KMS-11 (cell line): ENCODE results near the gene PCYT1A.
"Not testable (repeated sequence)": the region's sequence is repeated elsewhere in the genome, so short reads cannot be mapped to it uniquely, and the experiment has no call there.

Experiments
- H2AFZ ChIP-seq: fragments of 200-600 bp; sonication (generic); 2 replicates; pipeline ENCODE4 v1.6.1; 2016; ENCODE audit warnings: antibody characterized with exemption, mixed run types, low read depth
- H3K27ac ChIP-seq: fragments of 200-600 bp; sonication (generic); 2 replicates; pipeline ENCODE4 v1.6.1; 2016; ENCODE audit warnings: mild to moderate bottlenecking, mixed run types
- H3K27me3 ChIP-seq: fragments of 200-600 bp; sonication (generic); 2 replicates; pipeline ENCODE4 v1.6.1; 2017; ENCODE audit warnings: mild to moderate bottlenecking, low read depth, mixed run types, moderate library complexity; ENCODE audit not compliant: insufficient read depth
- H3K36me3 ChIP-seq: fragments of 200-600 bp; sonication (generic); 2 replicates; pipeline ENCODE4 v1.6.1; 2017; ENCODE audit warnings: mild to moderate bottlenecking, mixed run types; ENCODE audit not compliant: insufficient read depth
- H3K4me1 ChIP-seq: fragments of 200-600 bp; sonication (generic); 2 replicates; pipeline ENCODE4 v1.6.1; 2016; ENCODE audit warnings: mild to moderate bottlenecking, low read depth, mixed run types; ENCODE audit not compliant: poor library complexity, severe bottlenecking
- H3K4me2 ChIP-seq: fragments of 200-600 bp; sonication (generic); 2 replicates; pipeline ENCODE4 v1.7.0; 2016; ENCODE audit warnings: mild to moderate bottlenecking, mixed run types
- H3K4me3 ChIP-seq: fragments of 200-600 bp; sonication (generic); IDR thresholded peaks from 2 replicates; pipeline ENCODE4 v1.6.1; 2017; ENCODE audit warnings: low read depth, low read length, mixed read lengths; ENCODE audit not compliant: insufficient read depth
- H3K79me2 ChIP-seq: fragments of 200-600 bp; sonication (generic); 2 replicates; pipeline ENCODE4 v1.6.1; 2016; ENCODE audit warnings: low read depth, mixed run types; ENCODE audit not compliant: insufficient read depth
- H3K9ac ChIP-seq: fragments of 200-600 bp; sonication (generic); 2 replicates; pipeline ENCODE4 v1.6.1; 2016; ENCODE audit warnings: mild to moderate bottlenecking, mixed run types
- H4K20me1 ChIP-seq: fragments of 200-600 bp; sonication (generic); 2 replicates; pipeline ENCODE4 v1.6.1; 2016; ENCODE audit warnings: mild to moderate bottlenecking, mixed run types; ENCODE audit not compliant: insufficient read depth
- TF ChIP-seq, protein P1 (sequence below): fragments of 200-600 bp; sonication (generic); conservative IDR thresholded peaks from 2 replicates; pipeline ENCODE4 v1.6.1; 2017; ENCODE audit warnings: low read depth, mild to moderate bottlenecking, antibody characterized with exemption, low read length, moderate library complexity, mixed read lengths

Gene PCYT1A

DNA sequence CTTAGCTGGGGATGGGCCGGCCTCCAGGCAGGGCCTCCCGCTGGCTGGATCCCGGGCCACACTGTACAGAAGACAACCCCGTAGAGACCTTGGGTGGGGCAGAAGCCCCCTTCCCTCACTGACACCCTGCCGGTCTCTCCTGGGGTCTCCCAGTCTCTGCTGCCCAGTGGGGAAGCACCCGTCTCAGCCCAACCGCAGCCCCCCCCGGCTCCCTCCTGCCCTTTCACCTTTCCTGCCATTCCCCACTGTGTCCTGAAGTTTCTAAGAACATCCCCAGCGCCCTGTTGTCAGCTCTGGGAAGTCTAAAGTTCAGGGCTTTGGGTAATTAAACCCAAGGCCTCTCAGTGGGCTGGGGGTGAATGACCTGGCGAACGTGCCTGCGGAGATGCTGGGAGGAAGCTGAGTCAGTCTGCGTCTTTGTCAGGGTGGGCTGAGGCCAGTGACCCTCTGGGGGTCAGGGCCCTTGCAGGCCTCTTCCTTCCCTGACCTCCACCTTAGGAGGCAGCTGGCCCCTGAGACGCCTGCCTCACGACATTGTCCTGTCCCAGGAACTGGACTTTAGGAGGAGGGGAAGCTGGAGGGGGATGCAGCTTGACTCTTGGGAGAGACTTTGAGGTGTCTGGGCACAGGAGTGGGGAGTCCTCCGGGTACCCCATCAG lies 72.6 kb downstream of the PCYT1A start:
- H2AFZ ChIP-seq, result no peak overlapping the region
- H3K79me2 ChIP-seq, result no peaks in the 10 kb centered on the region
- no peaks in the 10 kb centered on the region for H4K20me1 ChIP-seq
- no peak overlapping the region for H3K4me2 ChIP-seq
- no peaks in the 10 kb centered on the region for H3K36me3 ChIP-seq
- H3K4me3 ChIP-seq, result no peak overlapping the region
- H3K27ac ChIP-seq, result no peak overlapping the region
- H3K27me3 ChIP-seq, result no peaks in the 10 kb centered on the region; the same call in 1 of the 2 replicates
- TF ChIP-seq, protein P1, sequence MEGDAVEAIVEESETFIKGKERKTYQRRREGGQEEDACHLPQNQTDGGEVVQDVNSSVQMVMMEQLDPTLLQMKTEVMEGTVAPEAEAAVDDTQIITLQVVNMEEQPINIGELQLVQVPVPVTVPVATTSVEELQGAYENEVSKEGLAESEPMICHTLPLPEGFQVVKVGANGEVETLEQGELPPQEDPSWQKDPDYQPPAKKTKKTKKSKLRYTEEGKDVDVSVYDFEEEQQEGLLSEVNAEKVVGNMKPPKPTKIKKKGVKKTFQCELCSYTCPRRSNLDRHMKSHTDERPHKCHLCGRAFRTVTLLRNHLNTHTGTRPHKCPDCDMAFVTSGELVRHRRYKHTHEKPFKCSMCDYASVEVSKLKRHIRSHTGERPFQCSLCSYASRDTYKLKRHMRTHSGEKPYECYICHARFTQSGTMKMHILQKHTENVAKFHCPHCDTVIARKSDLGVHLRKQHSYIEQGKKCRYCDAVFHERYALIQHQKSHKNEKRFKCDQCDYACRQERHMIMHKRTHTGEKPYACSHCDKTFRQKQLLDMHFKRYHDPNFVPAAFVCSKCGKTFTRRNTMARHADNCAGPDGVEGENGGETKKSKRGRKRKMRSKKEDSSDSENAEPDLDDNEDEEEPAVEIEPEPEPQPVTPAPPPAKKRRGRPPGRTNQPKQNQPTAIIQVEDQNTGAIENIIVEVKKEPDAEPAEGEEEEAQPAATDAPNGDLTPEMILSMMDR, result no peak
- H3K4me1 ChIP-seq, result no peaks in the 10 kb centered on the region
- no peak overlapping the region for H3K9ac ChIP-seq

DNA sequence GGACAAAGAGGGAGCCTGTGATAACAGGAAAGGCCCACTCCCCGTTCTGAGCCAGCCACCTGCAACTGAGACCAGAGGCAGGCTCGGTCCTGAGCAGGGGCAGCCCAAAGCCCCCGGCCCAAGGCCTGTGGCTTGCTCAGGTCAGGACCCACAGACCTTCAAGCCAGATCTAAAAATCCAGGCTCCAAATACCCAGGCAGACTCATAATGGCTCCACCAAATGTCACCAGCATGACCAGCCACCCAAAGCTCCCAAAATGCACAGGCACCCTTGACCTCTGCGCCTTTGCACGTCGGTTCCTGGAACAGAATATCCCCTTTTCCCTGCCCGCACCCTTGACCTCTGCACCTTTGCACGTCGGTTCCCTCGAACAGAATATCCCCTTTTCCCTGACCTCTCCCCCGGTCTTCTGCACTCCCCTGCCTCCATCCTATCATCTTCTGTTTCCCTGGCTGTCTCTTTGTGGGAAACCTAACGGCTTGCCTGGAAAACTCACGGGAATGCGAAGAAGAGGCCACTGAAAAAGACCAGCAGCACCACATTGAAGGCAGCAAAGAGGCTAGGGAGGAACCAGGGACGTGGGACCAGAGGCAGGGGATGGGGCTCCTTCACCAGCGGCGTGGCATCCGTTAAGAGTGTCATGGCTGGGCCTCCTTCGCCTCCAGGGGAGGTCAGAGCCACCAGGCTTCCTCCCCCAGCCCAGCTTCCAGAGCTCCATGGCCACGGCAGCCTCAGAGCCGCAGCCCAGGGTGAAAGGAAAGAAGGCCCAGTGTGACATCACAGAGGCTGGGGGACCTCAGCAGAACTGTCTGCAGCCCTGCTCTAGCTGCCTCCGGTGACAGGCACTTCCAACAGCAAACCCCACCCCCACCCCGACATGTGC lies 76.6 kb downstream of the PCYT1A start, which contains the start of gene ZDHHC19:
TSS of gene ZDHHC19 (minus strand) at position 728 of the 884 bp plus-strand sequence. CDS start at position 643, 85 bp downstream.
- Histone ChIP-seq H4K20me1 (no peaks in the 10 kb centered on the region), H3K4me1 (no peaks in the 10 kb centered on the region), H3K36me3 (no peaks in the 10 kb centered on the region), H3K4me3 (no peak within 1 kb of the TSS), H3K79me2 (no peaks in the 10 kb centered on the region), H3K9ac (no peak within 1 kb of the TSS), H3K27me3 (no peaks in the 10 kb centered on the region), H3K27ac (no peak within 1 kb of the TSS), H2AFZ (no peak within 1 kb of the TSS), H3K4me2 (no peak within 1 kb of the TSS)
- TF ChIP-seq, protein P1, result no peak

DNA sequence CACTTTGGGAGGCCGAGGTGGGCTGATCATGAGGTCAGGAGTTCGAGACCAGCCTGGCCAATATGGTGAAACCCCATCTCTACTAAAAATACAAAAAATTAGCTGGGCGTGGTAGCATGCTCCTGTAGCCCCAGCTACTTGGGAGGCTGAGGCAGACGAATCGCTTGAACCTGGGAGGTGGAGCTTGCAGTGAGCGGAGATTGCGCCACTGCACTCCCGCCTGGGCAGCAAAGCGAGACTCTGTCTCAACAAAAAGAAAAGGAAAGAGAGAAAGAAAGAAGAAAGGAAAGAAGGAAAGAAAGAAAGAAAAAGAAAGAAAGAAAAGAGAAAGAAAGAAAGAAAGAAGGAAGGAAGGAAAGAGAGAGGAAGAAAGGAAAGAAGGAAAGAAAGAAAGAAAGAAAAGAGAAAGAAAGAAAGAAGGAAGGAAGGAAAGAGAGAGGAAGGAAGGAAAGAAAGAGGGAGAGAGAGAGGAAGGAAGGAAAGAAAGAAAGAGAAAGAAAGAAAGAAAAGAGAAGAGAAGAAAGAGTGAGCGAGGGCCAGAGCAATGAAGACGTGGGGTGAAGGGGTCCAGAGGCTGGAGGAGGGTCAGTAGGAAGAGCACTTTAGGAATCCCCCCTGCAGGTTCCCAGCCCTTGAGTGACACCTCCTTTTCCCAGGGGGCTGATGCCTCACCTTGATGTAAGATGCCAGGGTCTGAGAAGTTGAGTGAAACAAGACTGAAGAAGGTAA lies 77.4 kb downstream of the PCYT1A start:
- not testable (repeated sequence) for H3K4me2 ChIP-seq, H3K9ac ChIP-seq, H4K20me1 ChIP-seq, H3K4me1 ChIP-seq, H3K4me3 ChIP-seq, H3K27ac ChIP-seq, H3K79me2 ChIP-seq, H2AFZ ChIP-seq, H3K27me3 ChIP-seq, H3K36me3 ChIP-seq

DNA sequence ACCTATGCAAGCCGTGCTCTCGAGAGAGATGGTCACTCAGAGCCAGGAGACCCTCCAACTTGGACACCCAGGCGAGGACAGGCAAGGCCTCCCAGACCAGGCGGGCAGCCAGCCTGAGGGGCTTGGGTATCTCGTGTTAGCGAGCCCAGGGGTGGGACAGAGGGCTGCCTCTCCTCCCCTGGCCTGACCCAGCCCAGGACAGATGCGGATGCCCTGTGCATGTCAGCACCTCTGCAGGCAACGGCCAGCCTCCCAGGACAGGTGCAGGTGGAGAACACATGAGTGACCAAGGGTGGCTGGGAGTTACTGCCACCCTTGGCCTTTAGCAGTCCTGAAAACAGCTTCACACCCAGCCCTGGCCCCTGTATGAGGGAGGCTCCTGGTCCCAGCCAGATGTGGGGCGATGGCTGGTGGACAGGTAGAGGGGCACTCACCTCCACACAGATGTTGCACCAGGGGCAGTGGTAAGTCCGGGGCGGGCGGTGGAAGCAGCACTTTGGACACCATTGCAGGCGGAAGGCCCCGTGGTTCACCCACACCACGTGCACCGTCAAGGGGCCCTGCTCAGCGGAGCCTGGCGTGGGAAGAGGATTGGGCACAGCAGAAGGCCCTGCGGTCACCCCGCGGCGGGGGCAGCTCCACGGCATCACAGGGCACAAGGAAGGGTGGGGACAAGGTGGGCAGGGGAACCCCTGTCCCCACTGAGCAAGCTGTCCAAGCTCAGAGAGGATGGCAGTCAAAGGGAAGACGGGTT lies 78.4 kb downstream of the PCYT1A start:
- no peak overlapping the region for H3K9ac ChIP-seq
- H3K36me3 ChIP-seq, result no peaks in the 10 kb centered on the region
- H3K27me3 ChIP-seq, result no peaks in the 10 kb centered on the region
- H3K79me2 ChIP-seq, result no peaks in the 10 kb centered on the region
- H3K4me1 ChIP-seq, result peaks cover 3% of the 10 kb centered on the region
- no peak overlapping the region for H3K4me3 ChIP-seq
- no peaks in the 10 kb centered on the region for H4K20me1 ChIP-seq
- H2AFZ ChIP-seq, result 0 out of 2 replicates have a peak overlapping the region, but pooled peaks have one; percentile 47
- H3K4me2 ChIP-seq, result no peak overlapping the region
- TF ChIP-seq, protein P1, result no peak
- H3K27ac ChIP-seq, result no peak overlapping the region
